Fibroblast of gingiva (primary cell): Measurements from ENCODE around the gene LYPLA2.
"Not testable (repeated sequence)": the region's sequence is repeated elsewhere in the genome, so short reads cannot be mapped to it uniquely, and the experiment has no call there.

Experiments used
- DNase-seq: peaks from one replicate; pipeline ENCODE4 v3.0.0-alpha.2; 2011; ENCODE audit warnings: low read depth

LYPLA2 gene

DNA sequence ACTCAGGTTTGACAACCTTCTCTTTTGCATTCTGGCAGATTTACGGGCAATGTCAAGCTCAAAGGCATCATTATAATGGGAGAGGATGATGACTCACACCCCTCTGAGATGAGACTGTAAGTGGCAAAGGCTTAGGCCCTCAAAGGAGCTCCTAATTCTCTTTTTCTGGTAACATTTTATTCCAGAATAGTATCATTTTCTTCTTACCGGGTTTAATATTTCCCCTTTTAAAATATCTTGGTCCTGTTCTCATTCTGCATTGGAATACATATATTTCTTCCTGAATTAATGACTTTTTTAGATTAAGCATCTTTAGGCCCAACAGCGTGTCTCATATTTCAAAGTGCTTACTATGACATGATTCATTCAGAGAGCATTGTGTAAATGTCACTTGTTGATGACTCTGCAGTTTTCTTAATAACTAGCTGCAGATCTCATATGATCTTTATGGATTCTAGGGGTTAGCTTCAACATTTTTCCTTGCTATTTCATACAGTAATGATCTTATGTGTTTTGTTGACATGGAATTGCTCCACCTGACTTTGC lies 11.0 kb upstream of the LYPLA2 start:
- peak; percentile 80 for DNase-seq

- not testable (repeated sequence) for DNase-seq
Observed at GRCh38 chr1:23783141-23783540, 7.8 kb upstream of the LYPLA2 start.

DNA sequence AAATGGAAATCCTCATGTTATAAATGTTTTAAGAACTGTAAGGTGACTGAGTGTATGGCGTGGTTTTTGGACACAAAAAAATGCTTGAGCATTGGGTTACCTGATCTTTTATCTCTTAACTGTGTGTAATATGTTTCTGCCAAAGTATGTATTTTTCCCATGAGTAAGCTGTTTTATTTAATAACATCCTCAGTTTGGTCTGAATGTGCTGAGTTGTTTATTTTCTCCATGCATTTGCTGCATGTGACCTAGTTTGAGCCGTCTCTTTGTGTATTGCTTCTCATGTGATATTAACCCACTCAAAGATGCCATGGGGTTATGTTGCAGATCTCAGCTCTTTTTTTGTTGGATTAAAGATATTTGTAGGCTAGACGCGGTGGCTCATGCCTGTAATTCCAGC lies 6.1 kb upstream of the LYPLA2 start:
- DNase-seq: no peak

DNA sequence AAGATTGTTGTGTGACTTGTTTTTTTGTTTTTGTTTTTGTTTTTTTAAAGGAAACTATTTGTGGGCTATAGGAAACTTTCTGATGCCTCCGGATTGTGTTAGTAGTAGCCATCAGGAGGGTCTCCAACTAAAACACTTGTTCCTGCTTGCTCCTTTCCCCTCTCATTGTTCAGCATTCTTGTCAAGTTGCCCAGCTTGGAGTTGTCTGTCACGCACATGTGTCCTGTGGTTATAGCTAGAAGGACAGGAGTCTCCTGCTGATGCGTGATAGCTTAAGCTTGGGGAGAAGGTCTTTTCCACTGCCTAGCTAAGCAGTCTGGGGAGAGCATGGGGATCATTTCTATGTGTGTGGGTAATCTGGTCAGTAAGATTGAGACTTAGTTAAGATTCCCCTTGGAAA lies 3.2 kb upstream of the LYPLA2 start:
- no peak for DNase-seq

DNA sequence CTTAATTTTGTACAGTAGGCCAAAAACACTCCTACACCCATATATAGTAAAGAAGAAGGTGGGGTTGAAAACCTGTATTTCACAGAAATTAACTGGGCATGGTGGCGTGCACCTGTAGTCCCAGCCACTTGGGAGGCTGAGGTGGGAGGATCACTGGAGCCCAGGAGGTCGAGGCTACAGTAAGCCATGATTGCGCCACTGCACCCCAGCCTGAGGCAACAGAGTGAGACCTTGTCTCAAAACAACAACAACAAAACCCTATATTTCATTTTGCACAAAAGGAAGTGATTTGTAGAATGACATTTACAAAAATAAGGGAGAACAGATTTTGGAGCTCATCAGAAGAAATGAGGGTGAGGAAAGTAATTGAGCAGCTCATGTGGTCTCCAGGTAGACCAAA lies 2.2 kb upstream of the LYPLA2 start:
- no peak for DNase-seq

- DNase-seq: no peak
Observed at GRCh38 chr1:23791516-23792047, 637 bp downstream of the LYPLA2 start.

DNA sequence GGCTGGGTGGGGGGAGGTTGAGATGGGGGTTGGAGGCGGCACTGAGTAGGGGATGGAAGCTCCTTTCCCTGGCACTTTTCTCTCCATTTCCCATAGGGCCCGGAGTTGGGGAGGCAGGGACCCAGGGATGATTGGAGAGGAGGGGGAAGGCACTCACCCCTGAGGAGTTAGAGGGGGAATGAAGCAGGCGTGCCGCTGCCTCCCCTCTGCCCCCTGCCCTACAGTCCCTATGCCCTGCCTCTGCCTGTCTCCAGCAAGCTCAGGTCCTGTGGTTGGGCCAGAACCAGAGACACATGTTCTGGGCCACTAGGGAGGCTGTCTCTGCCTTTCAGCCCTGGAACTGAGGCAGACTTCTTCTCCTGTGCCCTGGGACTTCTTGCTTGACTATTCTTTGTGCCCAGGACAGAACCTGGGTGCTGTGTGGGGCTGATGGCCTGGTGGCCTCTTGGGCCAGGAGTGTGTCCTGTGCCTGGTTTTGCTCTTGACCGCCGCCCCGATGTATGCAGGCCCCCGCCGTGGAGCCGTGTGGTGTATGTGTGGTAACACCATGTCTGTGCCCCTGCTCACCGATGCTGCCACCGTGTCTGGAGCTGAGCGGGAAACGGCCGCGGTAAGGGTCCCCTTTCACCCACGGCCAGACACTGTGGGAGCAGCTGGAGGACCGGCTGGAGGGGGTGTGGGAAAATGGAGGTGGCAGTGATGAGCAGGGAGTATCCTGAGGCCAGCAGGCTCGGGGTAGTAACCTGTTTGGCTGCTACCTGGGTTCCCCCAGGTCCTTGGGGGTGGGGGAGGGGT lies 1.4 kb downstream of the LYPLA2 start:
- DNase-seq: no peak

DNA sequence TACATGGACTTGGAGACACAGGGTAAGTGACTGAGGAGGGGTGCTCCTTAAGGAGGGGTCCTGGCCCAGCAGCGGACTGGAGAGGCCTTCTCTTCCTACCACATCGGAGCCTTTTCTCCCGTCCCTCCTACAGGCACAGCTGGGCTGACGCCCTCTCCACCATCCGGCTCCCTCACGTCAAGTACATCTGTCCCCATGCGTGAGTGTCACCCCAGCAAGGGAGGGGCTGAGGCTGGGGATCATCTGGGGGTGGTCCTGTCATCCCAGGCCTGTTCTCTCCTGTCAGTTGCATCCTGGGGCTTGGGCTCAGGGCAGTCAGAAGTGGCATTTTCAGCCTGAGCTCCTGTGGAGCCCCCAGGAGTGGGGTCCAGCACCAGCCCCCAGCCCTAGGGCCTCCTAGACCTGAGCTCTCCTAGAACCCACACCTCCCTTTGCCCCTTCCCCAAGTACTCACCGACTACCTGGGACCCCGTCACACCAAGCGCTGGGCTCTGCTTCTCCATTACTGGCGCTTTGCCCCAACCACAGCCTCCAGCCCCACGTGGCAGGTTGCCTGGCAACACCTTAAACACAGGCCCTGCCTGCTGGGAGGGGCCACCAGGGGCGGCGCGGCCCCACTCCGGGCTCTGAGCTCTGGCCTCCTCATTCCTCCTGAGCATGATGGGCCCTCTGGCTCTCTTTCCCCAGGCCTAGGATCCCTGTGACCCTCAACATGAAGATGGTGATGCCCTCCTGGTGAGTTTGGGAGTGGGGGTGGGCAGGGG lies 2.3 kb downstream of the LYPLA2 start:
- DNase-seq: peak; percentile 24

GRCh38 chr1:23793861-23794731 lies 3.2 kb downstream of the LYPLA2 start:
- no peak for DNase-seq

GRCh38 chr1:23794732-23795182 lies 3.8 kb downstream of the LYPLA2 start:
- DNase-seq: not testable (repeated sequence)

GRCh38 chr1:23795676-23796465 lies 4.9 kb downstream of the LYPLA2 start:
- DNase-seq: no peak

DNA sequence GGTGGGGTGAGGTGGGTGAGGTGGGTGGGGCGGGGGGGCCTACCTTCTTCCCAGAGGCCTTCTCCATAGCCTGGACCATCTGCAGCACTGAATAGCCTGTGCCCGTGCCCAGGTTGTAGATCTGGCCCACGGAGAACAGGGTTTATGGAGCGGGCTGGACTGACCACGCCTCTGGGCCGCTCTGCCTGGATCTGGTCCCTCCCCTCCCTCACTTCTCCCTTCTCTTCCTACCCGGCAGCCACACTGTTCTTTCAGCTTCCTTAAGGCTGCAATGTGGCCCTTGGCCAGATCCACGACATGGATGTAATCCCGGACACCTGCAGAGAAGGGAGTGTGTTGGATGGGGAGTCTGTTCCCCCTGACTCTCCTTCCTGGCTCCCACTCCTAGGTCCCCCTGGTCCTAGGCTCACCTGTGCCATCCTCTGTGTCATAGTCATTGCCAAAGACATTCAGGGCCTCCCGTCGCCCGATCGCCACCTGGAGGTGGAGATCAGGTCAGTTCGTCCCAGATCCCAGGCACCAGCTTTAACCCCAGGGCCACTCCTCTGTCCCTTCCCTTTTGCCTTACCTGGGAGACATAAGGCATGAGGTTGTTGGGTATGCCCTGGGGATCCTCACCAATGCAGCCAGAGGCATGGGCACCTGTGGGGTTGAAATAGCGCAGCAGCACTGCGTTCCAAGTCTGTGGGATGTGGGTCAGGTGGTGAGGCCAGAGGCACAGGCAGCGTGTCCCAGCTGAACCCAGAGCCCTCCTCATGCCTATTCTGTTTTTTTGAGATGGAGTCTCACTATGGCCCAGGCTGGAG lies 5.7 kb downstream of the LYPLA2 start:
- no peak for DNase-seq

DNA sequence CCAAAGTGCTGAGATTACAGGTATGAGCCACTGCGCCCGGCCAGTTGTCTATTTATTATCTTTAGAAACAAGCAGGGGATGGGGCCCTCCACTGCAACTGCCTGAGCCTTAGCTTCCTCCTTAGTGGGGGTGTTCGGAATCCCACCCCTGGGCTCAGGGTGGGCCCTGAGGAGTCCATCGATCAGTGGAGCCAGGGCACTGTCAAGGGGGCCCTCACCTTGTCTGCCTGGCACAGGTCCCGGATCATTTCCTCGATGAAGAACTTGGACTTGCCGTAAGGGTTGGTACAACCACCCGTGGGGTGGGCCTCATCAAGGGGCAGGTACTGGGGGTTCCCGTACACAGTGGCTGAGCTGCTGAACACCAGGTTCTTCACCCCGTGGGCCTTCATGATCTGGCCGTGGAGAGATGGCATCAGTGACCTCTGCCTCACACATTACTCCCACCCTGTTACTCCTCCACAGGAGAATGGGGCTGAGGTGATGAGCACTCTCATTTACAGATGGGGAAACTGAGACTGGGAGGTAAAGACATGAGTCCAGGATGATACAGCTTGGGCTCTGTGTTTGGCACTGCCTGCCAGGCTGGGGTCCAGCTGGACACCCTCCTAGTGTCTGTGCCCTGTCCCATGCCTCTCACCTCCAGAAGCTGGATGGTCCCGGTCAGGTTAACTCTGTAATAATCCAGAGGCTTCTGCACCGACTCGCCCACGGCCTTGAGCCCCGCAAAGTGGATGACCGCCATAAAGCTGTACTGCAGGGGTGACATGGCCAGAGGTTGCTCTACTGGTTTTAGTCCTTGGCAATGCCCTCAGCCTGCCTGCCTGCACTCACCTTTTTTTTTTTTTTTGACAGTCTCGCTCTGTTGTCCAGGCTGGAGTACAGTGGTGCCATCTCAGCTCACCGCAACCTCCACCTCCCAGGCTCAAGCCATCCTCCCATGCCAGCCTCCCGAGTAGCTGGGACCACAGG lies 6.8 kb downstream of the LYPLA2 start:
- no peak for DNase-seq

DNA sequence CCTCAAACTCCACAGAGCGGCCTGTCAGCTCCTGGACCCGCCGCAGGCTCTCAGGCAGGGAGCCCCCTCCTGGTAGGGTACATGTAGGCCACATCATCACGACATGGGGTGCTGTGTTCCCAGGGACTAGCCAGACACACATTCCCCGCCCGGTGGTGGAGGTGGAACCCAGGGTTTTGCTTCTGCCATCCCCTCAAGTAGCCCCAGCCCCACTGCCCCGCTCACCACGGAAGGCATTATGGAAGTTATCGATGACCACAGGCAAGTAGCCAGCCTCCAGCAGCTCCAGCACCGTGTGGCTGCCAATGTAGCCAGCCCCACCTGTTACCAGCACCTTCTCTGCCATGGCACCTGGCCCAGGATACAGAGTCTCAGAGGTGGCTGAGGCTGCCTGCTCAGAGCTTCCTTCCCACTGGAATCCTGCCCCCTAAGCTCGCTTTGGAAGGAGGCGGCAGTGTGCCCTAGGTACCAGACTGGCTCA lies 7.8 kb downstream of the LYPLA2 start:
- DNase-seq: no peak

GRCh38 chr1:23799255-23799569 lies 8.3 kb downstream of the LYPLA2 start:
- DNase-seq: no peak

GRCh38 chr1:23799570-23800399 lies 8.8 kb downstream of the LYPLA2 start:
- peak; percentile 43 for DNase-seq

DNA sequence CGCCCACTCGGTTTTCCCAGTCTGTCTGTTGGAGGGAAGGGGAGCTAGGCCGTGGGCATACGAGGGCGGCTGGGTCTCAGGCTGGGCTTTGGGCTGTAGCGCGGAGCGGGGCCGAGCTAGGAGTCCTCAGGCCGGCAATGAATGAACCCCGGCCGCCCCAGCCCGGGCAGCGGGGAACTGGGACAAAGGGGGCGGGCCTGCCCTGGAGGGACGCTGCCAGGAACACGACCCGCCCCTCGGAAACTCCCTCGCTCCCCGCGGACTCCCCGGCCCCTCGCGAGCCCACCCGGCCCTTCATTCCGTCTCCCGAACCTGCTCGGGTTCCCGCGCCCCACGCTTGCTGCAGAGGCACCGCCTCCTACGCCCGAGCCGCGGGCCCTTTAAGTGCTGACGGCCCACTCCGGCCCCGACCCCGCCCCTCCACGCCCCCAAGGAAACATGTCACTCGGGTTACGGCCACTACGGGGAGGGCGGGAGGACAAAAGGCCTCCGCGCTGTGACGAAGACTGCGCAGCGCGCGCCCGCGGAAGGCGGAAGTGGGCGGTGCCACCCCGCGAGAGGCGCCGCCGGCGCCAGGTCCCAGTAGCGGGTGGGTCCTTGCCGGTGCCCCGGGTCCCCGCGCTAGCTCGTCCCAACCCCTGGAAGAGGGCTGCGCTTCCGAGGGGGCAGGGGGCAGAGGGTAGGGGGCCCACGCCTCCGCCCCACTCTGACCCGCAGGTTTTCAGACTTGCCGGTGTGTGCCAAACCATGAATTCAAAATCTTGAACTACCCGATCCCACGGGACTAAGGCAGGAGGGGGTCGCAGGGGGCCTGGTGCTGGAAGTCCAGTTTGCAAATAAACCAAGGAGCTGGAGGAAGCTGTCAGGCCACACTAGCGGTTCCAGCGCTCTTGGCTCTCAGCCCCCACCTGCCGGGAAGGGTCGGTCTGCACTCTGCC lies 9.7 kb downstream of the LYPLA2 start, which contains the start of gene GALE:
Gene GALE (minus strand): TSS at position 355 of the 938 bp plus-strand sequence. CDS start 1,747 bp downstream, outside the sequence.
- DNase-seq: peak; percentile 94
